GM23338 (cell line): Measurements from ENCODE around the gene MAGEB16. TPM values are rescaled to one million over a fixed set of nuclear protein-coding genes. Genes with fewer than 3 reads are reported as not detected.

ENCODE experiments used
- ATAC-seq: fragments of 200-7000 bp; cut with Tn5 transposase; 3 replicates; pipeline ENCODE4 v1.9.1; 2020
- DNase-seq: peaks from one replicate; pipeline ENCODE4 v3.0.0-alpha.2; 2015; ENCODE audit warnings: low spot score
- H2AFZ ChIP-seq: fragments of 200-600 bp; sonication (generic); 2 replicates; pipeline ENCODE4 v1.8.0; 2016; ENCODE audit warnings: antibody characterized with exemption, mild to moderate bottlenecking, moderate library complexity
- H3F3A ChIP-seq: fragments of 200-600 bp; sonication (generic); replicated peaks from 2 replicates; pipeline ENCODE4 v1.8.0; 2017; ENCODE audit warnings: antibody characterized with exemption, mixed run types, low read depth
- H3K27ac ChIP-seq: fragments of 200-600 bp; sonication (generic); 2 replicates; pipeline ENCODE4 v1.6.1; 2016; ENCODE audit warnings: low read depth
- H3K27me3 ChIP-seq: fragments of 200-600 bp; sonication (generic); 2 replicates; pipeline ENCODE4 v1.8.0; 2016; ENCODE audit warnings: mild to moderate bottlenecking, mixed run types, moderate library complexity; ENCODE audit not compliant: insufficient read depth
- H3K36me3 ChIP-seq: fragments of 200-600 bp; sonication (generic); 2 replicates; pipeline ENCODE4 v1.8.0; 2016; ENCODE audit warnings: mild to moderate bottlenecking; ENCODE audit not compliant: insufficient read depth
- H3K4me1 ChIP-seq: fragments of 200-600 bp; sonication (generic); 2 replicates; pipeline ENCODE4 v1.8.0; 2016; ENCODE audit warnings: mild to moderate bottlenecking, moderate library complexity; ENCODE audit not compliant: insufficient read depth
- H3K4me2 ChIP-seq: fragments of 200-600 bp; sonication (generic); 2 replicates; pipeline ENCODE4 v1.7.1; 2017; ENCODE audit warnings: mixed run types
- H3K4me3 ChIP-seq: fragments of 200-600 bp; sonication (generic); 2 replicates; pipeline ENCODE4 v1.6.1; 2016; ENCODE audit warnings: mixed run types
- H3K79me2 ChIP-seq: fragments of 200-600 bp; sonication (generic); replicated peaks from 2 replicates; pipeline ENCODE4 v1.8.0; 2017; ENCODE audit warnings: mild to moderate bottlenecking; ENCODE audit not compliant: insufficient read depth
- H3K9me2 ChIP-seq: fragments of 200-600 bp; sonication (generic); 2 replicates; pipeline ENCODE4 v1.8.0; 2017; ENCODE audit not compliant: insufficient read depth
- H4K20me1 ChIP-seq: fragments of 200-600 bp; sonication (generic); replicated peaks from 2 replicates; pipeline ENCODE4 v1.8.0; 2017; ENCODE audit warnings: mild to moderate bottlenecking; ENCODE audit not compliant: insufficient read depth
- H3K27ac Mint-ChIP-seq: 2 replicates; pipeline ENCODE4 v1.8.0; 2020; ENCODE audit warnings: inconsistent platforms, mild to moderate bottlenecking, moderate library complexity, mixed read lengths
- H3K27me3 Mint-ChIP-seq: 3 replicates; pipeline ENCODE4 v1.8.0; 2022; ENCODE audit warnings: low read depth, mild to moderate bottlenecking, moderate library complexity, mixed read lengths, inconsistent platforms; ENCODE audit not compliant: insufficient read depth, poor library complexity
- H3K36me3 Mint-ChIP-seq: 3 replicates; pipeline ENCODE4 v1.8.0; 2021; ENCODE audit warnings: low read depth, mild to moderate bottlenecking, inconsistent platforms, moderate library complexity, mixed read lengths
- H3K4me1 Mint-ChIP-seq: 3 replicates; pipeline ENCODE4 v1.8.0; 2020; ENCODE audit warnings: mild to moderate bottlenecking, inconsistent platforms, mixed read lengths
- H3K4me3 Mint-ChIP-seq: 3 replicates; pipeline ENCODE4 v1.8.0; 2021; ENCODE audit warnings: moderate library complexity, mild to moderate bottlenecking, inconsistent platforms, mixed read lengths
- H3K9me3 Mint-ChIP-seq: 3 replicates; pipeline ENCODE4 v1.8.0; 2020; ENCODE audit warnings: moderate library complexity, mild to moderate bottlenecking, inconsistent platforms, mixed read lengths
- CREB1 ChIP-seq: fragments of 250-450 bp; sonication (Bioruptor Pico); IDR thresholded peaks from 2 replicates; pipeline ENCODE4 v1.5.0; 2020; ENCODE audit warnings: low read depth, mild to moderate bottlenecking, moderate library complexity
- EZH2 ChIP-seq: fragments of 200-600 bp; sonication (generic); IDR thresholded peaks from one replicate; pipeline ENCODE4 v1.8.0; 2017; ENCODE audit warnings: antibody characterized with exemption, mild to moderate bottlenecking, low read depth; ENCODE audit not compliant: unreplicated experiment
- EZH2phosphoT487 ChIP-seq: fragments of 200-600 bp; sonication (generic); IDR thresholded peaks from one replicate; pipeline ENCODE4 v1.8.1; 2018; ENCODE audit warnings: antibody characterized with exemption; ENCODE audit not compliant: unreplicated experiment
- JUNB ChIP-seq: IDR thresholded peaks from one replicate; pipeline ENCODE4 v1.6.1; 2016; ENCODE audit warnings: antibody characterized with exemption; ENCODE audit not compliant: unreplicated experiment
- POLR2AphosphoS5 ChIP-seq: IDR thresholded peaks from 2 replicates; pipeline ENCODE4 v1.6.1; 2016; ENCODE audit warnings: antibody characterized with exemption, low read depth
- ZNF114 ChIP-seq: fragments of 250-450 bp; sonication (Bioruptor Pico); IDR thresholded peaks from 2 replicates; pipeline ENCODE4 v1.5.0; 2020; ENCODE audit warnings: mild to moderate bottlenecking, moderate library complexity
- ZNF331 ChIP-seq: fragments of 250-450 bp; sonication (Bioruptor Pico); IDR thresholded peaks from 2 replicates; pipeline ENCODE4 v1.5.0; 2020; ENCODE audit warnings: low read depth, mild to moderate bottlenecking, moderate library complexity
- polyA plus RNA-seq: library from polyadenylated mRNA; unstranded; fragments of >200 nt; fragmentation: Nextera tagmentation; extraction: Ambion mirVana; gene quantifications from 2 replicates; pipeline ENCODE4 v1.2.1, GENCODE V29; 2016
- total RNA-seq: library from RNA; depleted of rRNA; stranded (reverse); fragments of >200 nt; shearing (Covaris generic); gene quantifications from 2 replicates; pipeline ENCODE4 v1.2.3, GENCODE V29; 2014
- TF ChIP-seq, protein P1 (sequence below): IDR thresholded peaks from 2 replicates; pipeline ENCODE4 v1.6.1; 2016; ENCODE audit warnings: antibody characterized with exemption
- TF ChIP-seq, protein P2 (sequence below), 2 experiments: fragments of 200-600 bp in 1 of 2; sonication (generic) in 1 of 2; conservative IDR thresholded peaks; 2 replicates each; pipeline versions ENCODE4 v1.5.1 to v1.6.1; 2016 to 2017; ENCODE audit warnings: antibody characterized with exemption in 2 of 2, low read depth in 2 of 2, mild to moderate bottlenecking in 2 of 2, moderate library complexity in 1 of 2
- TF ChIP-seq, protein P3 (sequence below): fragments of 250-450 bp; sonication (Bioruptor Pico); IDR thresholded peaks from 2 replicates; pipeline ENCODE4 v1.5.0; 2020; ENCODE audit warnings: mild to moderate bottlenecking, moderate library complexity

The MAGEB16 gene
- total and polyA plus RNA-seq, 2 experiments from 2014 or later: 0.42 TPM; not detected in 1

DNA sequence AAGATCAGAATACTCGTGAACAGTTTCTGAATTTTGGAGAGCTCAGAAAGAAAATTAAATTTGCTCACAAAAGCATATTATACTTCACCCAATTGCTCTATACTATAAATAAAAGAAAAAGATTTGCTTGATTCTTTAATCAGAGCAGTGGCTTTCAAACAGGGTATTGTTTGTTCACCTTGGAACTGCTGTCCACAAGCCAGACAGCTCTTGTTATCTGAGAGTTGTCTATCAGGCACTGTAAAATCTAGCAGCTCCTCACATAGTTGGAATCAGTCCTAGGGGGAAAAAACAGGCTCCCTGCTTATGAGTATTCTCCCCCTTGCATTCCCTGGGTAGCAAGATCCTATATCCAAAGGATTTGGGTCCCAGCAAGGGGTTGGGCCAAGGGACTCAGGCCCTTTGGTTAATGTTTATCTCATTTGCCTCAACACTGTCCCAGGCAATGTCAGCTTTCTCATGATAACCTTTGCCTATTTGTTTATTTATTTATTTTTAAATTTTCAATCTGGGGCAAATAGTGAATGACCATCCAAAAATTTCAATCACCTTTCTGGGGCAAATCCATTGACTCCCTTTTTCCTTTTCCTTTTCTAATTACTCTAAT, 24.1 kb upstream of the MAGEB16 start:
- no peak overlapping the region for H3K27ac Mint-ChIP-seq
- H3K4me1 ChIP-seq: no peaks in the 10 kb centered on the region
- no peak overlapping the region for H3K4me3 Mint-ChIP-seq
- H3K36me3 Mint-ChIP-seq: no peaks in the 10 kb centered on the region
- H3K9me2 ChIP-seq: no peaks in the 10 kb centered on the region
- H3K36me3 ChIP-seq: no peaks in the 10 kb centered on the region
- H3K4me2 ChIP-seq: no peak overlapping the region
- no peaks in the 10 kb centered on the region for H3K4me1 Mint-ChIP-seq
- H3K27me3 ChIP-seq: no peaks in the 10 kb centered on the region
- H3K4me3 ChIP-seq: no peak overlapping the region
- no peak overlapping the region for H3K27ac ChIP-seq
- no peak overlapping the region for H2AFZ ChIP-seq
- ATAC-seq (no peak), DNase-seq (no peak)
- H3K9me3 Mint-ChIP-seq: no peaks in the 10 kb centered on the region; the same call in 2 of the 3 replicates
- no peaks in the 10 kb centered on the region for H4K20me1 ChIP-seq
- no peaks in the 10 kb centered on the region for H3K27me3 Mint-ChIP-seq
- no peak for TF ChIP-seq JUNB
- TF ChIP-seq EZH2: no peak
- TF ChIP-seq POLR2AphosphoS5: no peak
- TF ChIP-seq CREB1 (CRISPR knock-in tag): no peak
- TF ChIP-seq, protein P1, sequence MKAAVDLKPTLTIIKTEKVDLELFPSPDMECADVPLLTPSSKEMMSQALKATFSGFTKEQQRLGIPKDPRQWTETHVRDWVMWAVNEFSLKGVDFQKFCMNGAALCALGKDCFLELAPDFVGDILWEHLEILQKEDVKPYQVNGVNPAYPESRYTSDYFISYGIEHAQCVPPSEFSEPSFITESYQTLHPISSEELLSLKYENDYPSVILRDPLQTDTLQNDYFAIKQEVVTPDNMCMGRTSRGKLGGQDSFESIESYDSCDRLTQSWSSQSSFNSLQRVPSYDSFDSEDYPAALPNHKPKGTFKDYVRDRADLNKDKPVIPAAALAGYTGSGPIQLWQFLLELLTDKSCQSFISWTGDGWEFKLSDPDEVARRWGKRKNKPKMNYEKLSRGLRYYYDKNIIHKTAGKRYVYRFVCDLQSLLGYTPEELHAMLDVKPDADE: no peak
- TF ChIP-seq, protein P2, sequence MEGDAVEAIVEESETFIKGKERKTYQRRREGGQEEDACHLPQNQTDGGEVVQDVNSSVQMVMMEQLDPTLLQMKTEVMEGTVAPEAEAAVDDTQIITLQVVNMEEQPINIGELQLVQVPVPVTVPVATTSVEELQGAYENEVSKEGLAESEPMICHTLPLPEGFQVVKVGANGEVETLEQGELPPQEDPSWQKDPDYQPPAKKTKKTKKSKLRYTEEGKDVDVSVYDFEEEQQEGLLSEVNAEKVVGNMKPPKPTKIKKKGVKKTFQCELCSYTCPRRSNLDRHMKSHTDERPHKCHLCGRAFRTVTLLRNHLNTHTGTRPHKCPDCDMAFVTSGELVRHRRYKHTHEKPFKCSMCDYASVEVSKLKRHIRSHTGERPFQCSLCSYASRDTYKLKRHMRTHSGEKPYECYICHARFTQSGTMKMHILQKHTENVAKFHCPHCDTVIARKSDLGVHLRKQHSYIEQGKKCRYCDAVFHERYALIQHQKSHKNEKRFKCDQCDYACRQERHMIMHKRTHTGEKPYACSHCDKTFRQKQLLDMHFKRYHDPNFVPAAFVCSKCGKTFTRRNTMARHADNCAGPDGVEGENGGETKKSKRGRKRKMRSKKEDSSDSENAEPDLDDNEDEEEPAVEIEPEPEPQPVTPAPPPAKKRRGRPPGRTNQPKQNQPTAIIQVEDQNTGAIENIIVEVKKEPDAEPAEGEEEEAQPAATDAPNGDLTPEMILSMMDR (conservative IDR thresholded peaks at IDR 0.05; ENCODE audit: low read depth in 2 of 2): no peak
- TF ChIP-seq EZH2phosphoT487: no peak
- no peak for TF ChIP-seq ZNF331 (CRISPR knock-in tag)
- no peak for TF ChIP-seq ZNF114 (CRISPR knock-in tag)
- TF ChIP-seq, protein P3, sequence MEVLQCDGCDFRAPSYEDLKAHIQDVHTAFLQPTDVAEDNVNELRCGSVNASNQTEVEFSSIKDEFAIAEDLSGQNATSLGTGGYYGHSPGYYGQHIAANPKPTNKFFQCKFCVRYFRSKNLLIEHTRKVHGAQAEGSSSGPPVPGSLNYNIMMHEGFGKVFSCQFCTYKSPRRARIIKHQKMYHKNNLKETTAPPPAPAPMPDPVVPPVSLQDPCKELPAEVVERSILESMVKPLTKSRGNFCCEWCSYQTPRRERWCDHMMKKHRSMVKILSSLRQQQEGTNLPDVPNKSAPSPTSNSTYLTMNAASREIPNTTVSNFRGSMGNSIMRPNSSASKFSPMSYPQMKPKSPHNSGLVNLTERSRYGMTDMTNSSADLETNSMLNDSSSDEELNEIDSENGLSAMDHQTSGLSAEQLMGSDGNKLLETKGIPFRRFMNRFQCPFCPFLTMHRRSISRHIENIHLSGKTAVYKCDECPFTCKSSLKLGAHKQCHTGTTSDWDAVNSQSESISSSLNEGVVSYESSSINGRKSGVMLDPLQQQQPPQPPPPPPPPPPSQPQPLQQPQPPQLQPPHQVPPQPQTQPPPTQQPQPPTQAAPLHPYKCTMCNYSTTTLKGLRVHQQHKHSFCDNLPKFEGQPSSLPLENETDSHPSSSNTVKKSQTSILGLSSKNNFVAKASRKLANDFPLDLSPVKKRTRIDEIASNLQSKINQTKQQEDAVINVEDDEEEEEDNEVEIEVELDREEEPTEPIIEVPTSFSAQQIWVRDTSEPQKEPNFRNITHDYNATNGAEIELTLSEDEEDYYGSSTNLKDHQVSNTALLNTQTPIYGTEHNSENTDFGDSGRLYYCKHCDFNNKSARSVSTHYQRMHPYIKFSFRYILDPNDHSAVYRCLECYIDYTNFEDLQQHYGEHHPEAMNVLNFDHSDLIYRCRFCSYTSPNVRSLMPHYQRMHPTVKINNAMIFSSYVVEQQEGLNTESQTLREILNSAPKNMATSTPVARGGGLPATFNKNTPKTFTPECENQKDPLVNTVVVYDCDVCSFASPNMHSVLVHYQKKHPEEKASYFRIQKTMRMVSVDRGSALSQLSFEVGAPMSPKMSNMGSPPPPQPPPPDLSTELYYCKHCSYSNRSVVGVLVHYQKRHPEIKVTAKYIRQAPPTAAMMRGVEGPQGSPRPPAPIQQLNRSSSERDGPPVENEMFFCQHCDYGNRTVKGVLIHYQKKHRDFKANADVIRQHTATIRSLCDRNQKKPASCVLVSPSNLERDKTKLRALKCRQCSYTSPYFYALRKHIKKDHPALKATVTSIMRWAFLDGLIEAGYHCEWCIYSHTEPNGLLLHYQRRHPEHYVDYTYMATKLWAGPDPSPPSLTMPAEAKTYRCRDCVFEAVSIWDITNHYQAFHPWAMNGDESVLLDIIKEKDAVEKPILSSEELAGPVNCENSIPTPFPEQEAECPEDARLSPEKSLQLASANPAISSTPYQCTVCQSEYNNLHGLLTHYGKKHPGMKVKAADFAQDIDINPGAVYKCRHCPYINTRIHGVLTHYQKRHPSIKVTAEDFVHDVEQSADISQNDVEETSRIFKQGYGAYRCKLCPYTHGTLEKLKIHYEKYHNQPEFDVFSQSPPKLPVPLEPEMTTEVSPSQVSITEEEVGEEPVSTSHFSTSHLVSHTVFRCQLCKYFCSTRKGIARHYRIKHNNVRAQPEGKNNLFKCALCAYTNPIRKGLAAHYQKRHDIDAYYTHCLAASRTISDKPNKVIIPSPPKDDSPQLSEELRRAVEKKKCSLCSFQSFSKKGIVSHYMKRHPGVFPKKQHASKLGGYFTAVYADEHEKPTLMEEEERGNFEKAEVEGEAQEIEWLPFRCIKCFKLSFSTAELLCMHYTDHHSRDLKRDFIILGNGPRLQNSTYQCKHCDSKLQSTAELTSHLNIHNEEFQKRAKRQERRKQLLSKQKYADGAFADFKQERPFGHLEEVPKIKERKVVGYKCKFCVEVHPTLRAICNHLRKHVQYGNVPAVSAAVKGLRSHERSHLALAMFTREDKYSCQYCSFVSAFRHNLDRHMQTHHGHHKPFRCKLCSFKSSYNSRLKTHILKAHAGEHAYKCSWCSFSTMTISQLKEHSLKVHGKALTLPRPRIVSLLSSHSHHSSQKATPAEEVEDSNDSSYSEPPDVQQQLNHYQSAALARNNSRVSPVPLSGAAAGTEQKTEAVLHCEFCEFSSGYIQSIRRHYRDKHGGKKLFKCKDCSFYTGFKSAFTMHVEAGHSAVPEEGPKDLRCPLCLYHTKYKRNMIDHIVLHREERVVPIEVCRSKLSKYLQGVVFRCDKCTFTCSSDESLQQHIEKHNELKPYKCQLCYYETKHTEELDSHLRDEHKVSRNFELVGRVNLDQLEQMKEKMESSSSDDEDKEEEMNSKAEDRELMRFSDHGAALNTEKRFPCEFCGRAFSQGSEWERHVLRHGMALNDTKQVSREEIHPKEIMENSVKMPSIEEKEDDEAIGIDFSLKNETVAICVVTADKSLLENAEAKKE (CRISPR knock-in tag): no peak
- H3F3A ChIP-seq: no peaks in the 10 kb centered on the region
- H3K79me2 ChIP-seq: no peaks in the 10 kb centered on the region
